Thyroid gland (tissue), 4 donors: ENCODE data around the gene CCDC183.

Experiments
- CTCF ChIP-seq, 6 experiments: fragments of 200-600 bp in 3 of 6; fragments of 450-650 bp in 3 of 6; sonication (generic) in 3 of 6; IDR thresholded peaks; one replicate each; pipeline ENCODE4 v1.5.1; 2016 to 2019; ENCODE audit warnings: antibody characterized with exemption in 6 of 6, mild to moderate bottlenecking in 2 of 6, inconsistent platforms in 1 of 6, moderate library complexity in 1 of 6
- POLR2A ChIP-seq, 2 donors: fragments of 450-650 bp; IDR thresholded peaks; one replicate each; pipeline ENCODE4 v1.6.1; 2017; ENCODE audit warnings: antibody characterized with exemption in 2 of 2, mild to moderate bottlenecking in 2 of 2, moderate library complexity in 1 of 2

DNA sequence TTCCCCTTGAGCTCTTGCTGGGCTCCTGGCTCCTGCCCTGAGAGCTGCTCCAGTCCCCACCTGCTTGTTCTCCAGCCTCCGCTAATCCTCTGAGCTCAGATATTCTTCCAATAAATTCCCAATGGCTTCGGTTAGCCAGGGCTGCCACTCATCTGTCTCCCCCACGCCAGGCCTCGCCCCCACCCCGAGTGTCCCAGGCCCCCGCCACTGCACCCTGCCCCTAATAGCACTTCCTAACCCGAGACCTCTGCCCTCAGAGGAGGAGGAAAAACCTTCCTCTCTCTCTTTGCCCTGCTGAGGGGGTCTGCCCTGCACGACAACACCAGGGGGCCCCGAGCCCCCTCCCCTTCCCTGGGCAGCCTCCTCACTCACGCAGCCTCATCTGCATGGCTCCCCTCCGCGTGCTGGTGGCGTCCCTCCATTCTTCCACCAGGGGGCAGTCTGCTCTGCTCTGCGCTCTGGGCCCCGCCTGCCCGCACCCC, 26.4 kb upstream of the CCDC183 start:
- TF ChIP-seq CTCF (IDR thresholded peaks at IDR 0.05) (peak in 2 of 6 experiments; percentile 9 to 50), POLR2A (IDR thresholded peaks at IDR 0.05) (no peak)
